ENCODE results near the gene CAST.

DNA sequence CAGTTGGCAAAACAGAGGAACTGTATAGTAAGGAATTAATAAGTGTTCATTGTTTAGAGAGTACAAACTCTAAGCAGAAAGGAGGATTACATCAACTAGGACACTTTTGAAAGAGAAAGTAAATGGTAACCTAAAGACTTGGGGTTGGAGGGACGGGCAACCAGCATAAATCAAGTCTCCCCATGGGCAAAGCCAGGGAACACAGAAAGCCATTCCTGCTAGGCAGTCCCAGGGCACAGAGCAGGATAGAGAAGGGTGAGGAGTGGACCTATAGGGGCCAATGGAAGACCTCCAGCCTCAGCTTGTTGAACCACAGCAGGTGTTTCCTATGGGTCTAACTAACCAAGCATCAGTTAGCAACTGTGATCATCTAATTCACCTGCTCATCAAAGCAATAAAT lies 154.8 kb downstream of the CAST start:
- TF ChIP-seq PBX3 (IDR thresholded peaks at IDR 0.05) (no peak), POLR2A (IDR thresholded peaks at IDR 0.05; ENCODE audit: low read length) (no peak), SMC3 (IDR thresholded peaks at IDR 0.05) (no peak), ZFP36 (IDR thresholded peaks at IDR 0.05; ENCODE audit: borderline replicate concordance, partially characterized antibody) (no peak), EP300 (IDR thresholded peaks at IDR 0.05) (no peak), USF2 (IDR thresholded peaks at IDR 0.05) (no peak)
- TF ChIP-seq, protein P1, sequence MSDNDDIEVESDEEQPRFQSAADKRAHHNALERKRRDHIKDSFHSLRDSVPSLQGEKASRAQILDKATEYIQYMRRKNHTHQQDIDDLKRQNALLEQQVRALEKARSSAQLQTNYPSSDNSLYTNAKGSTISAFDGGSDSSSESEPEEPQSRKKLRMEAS (IDR thresholded peaks at IDR 0.05), result no peak
- TF ChIP-seq, protein P2, sequence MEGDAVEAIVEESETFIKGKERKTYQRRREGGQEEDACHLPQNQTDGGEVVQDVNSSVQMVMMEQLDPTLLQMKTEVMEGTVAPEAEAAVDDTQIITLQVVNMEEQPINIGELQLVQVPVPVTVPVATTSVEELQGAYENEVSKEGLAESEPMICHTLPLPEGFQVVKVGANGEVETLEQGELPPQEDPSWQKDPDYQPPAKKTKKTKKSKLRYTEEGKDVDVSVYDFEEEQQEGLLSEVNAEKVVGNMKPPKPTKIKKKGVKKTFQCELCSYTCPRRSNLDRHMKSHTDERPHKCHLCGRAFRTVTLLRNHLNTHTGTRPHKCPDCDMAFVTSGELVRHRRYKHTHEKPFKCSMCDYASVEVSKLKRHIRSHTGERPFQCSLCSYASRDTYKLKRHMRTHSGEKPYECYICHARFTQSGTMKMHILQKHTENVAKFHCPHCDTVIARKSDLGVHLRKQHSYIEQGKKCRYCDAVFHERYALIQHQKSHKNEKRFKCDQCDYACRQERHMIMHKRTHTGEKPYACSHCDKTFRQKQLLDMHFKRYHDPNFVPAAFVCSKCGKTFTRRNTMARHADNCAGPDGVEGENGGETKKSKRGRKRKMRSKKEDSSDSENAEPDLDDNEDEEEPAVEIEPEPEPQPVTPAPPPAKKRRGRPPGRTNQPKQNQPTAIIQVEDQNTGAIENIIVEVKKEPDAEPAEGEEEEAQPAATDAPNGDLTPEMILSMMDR (IDR thresholded peaks at IDR 0.05), result no peak
